ENCODE measurements around the gene ACOT7. TPM values are rescaled to one million over a fixed set of nuclear protein-coding genes. Genes with fewer than 3 reads are reported as not detected.
A peak's percentile ranks its signal among the peaks of the same experiment; 100 is the strongest.

ACOT7 gene
- total and polyA plus RNA-seq, 7 donors, result 2.3 to 12.4 (median 4.1) TPM

DNA sequence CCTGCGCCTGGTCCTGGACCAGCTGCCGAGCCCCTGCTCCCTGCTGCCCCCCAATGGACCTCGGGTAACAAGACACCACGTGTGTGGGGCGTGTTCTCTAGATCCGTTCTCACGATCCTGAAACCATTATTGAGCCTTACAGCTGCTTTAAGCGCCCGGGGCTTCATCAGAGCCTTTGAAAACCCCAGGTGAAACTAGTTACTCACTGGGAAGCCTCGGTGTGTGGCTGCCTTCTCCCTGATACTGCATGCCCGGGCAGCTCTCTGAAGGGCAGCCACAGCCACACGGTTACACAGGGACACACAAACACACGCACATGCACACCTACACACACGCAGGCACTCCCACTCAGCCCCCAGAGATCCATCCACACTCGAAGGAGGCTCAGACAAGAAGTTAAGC, 20.9 kb upstream of the ACOT7 start:
- TF ChIP-seq, protein P1, sequence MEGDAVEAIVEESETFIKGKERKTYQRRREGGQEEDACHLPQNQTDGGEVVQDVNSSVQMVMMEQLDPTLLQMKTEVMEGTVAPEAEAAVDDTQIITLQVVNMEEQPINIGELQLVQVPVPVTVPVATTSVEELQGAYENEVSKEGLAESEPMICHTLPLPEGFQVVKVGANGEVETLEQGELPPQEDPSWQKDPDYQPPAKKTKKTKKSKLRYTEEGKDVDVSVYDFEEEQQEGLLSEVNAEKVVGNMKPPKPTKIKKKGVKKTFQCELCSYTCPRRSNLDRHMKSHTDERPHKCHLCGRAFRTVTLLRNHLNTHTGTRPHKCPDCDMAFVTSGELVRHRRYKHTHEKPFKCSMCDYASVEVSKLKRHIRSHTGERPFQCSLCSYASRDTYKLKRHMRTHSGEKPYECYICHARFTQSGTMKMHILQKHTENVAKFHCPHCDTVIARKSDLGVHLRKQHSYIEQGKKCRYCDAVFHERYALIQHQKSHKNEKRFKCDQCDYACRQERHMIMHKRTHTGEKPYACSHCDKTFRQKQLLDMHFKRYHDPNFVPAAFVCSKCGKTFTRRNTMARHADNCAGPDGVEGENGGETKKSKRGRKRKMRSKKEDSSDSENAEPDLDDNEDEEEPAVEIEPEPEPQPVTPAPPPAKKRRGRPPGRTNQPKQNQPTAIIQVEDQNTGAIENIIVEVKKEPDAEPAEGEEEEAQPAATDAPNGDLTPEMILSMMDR (IDR thresholded peaks at IDR 0.05), result no peak
- WGBS, 3 donors, result 3 to 6% (median 5%) methylated on average over 15 of the region's 15 CpGs
- H3K4me3 ChIP-seq, result no peak overlapping the region
- peaks cover 0 to 74% (median 32%) of the 10 kb centered on the region in 3 donors for H3K27me3 ChIP-seq (ENCODE audit: insufficient read depth in 3 of 3, low read length in 2 of 3)
- ATAC-seq (peak in 1 of 4 donors; percentile 34), DNase-seq (no peak)
- H3K27ac ChIP-seq, result no peak overlapping the region
- no peaks in the 10 kb centered on the region for H3K36me3 ChIP-seq (ENCODE audit: insufficient read depth in 1 of 2, low read depth in 1 of 2)
- H3K9me3 ChIP-seq, result no peaks in the 10 kb centered on the region
- H3K4me1 ChIP-seq, result peaks cover 5% of the 10 kb centered on the region
- intact Hi-C loops (cut with DNase I), result no loop called here

GRCh38 chr1:6412896-6413295, 19.3 kb upstream of the ACOT7 start:
- ATAC-seq (no peak), DNase-seq (no peak)
- peaks cover 0 to 59% (median 18%) of the 10 kb centered on the region in 3 donors for H3K27me3 ChIP-seq (ENCODE audit: insufficient read depth in 3 of 3, low read length in 2 of 3)
- no peaks in the 10 kb centered on the region for H3K36me3 ChIP-seq (ENCODE audit: insufficient read depth in 1 of 2, low read depth in 1 of 2)
- H3K27ac ChIP-seq, result no peak overlapping the region
- TF ChIP-seq, protein P1 (IDR thresholded peaks at IDR 0.05), result no peak
- H3K9me3 ChIP-seq, result no peaks in the 10 kb centered on the region
- H3K4me3 ChIP-seq, result no peak overlapping the region
- intact Hi-C loops (cut with DNase I), result no loop called here
- H3K4me1 ChIP-seq, result no peaks in the 10 kb centered on the region
- WGBS, 3 donors, result 74 to 82% (median 74%) methylated on average over 6 of the region's 6 CpGs

DNA sequence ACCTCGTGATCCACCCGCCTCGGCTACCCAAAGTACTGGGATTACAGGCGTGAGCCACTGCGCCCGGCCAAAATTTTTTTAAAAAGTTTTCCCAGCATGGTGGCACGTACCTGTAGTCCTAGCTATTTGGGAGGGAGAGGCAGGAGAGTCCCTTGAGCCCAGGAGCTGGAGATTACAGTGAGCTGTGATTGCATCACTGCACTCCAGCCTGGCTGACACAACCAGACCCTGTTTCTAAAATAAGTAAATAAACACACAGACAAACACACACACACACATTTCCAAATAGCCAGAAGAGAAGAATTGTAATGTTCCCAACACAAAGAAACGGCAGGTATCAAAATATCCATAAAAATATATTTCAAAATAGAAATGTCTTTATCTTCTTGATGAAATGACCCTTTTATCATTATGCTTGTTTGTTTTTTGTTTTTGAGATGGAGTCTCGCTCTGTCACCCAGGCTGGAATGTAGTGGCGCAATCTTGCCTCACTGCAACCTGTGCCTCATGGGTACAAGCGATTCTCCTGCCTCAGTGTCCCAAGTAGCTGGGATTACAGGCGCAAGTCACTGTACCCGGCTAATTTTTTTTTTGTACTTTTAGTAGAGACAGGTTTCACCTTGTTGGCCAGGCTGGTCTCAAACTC, 16.8 kb upstream of the ACOT7 start:
- intact Hi-C loops (cut with DNase I), result no loop called here
- H3K36me3 ChIP-seq (ENCODE audit: insufficient read depth in 1 of 2, low read depth in 1 of 2), result no peaks in the 10 kb centered on the region
- no peak for DNase-seq
- ATAC-seq, result no peak
- H3K27ac ChIP-seq, result no peak overlapping the region
- H3K4me1 ChIP-seq, result no peaks in the 10 kb centered on the region
- H3K4me3 ChIP-seq, result no peak overlapping the region
- no peaks in the 10 kb centered on the region for H3K9me3 ChIP-seq
- TF ChIP-seq, protein P1 (IDR thresholded peaks at IDR 0.05), result no peak
- WGBS, 3 donors, result 86 to 91% (median 87%) methylated on average over 13 of the region's 13 CpGs
- H3K27me3 ChIP-seq (ENCODE audit: insufficient read depth in 3 of 3, low read length in 2 of 3), result peaks cover 0 to 33% (median 6%) of the 10 kb centered on the region in 3 donors

GRCh38 chr1:6409733-6410132, 16.2 kb upstream of the ACOT7 start:
- DNase-seq, result no peak
- no peaks in the 10 kb centered on the region for H3K4me1 ChIP-seq
- H3K9me3 ChIP-seq, result no peaks in the 10 kb centered on the region
- intact Hi-C loops (cut with DNase I), result loop anchor here in 1 of 2 donors (5.0 kb wide), 2 partner anchors 62 to 162 kb away; no protein-coding TSS in a partner anchor
- TF ChIP-seq, protein P1 (IDR thresholded peaks at IDR 0.05), result no peak
- H3K27me3 ChIP-seq (ENCODE audit: insufficient read depth in 3 of 3, low read length in 2 of 3), result peaks cover 0 to 27% (median 4%) of the 10 kb centered on the region in 3 donors
- H3K4me3 ChIP-seq, result no peak overlapping the region
- 91 to 96% (median 92%) methylated on average over 6 of the region's 6 CpGs for WGBS, 3 donors
- H3K36me3 ChIP-seq (ENCODE audit: insufficient read depth in 1 of 2, low read depth in 1 of 2), result no peaks in the 10 kb centered on the region
- H3K27ac ChIP-seq, result no peak overlapping the region
- ATAC-seq, result no peak

All from psoas muscle (tissue), 8 donors.